Natural killer cell (primary cell): ENCODE results near the gene STEAP1B. TPM values are rescaled to one million over a fixed set of nuclear protein-coding genes. Genes with fewer than 3 reads are reported as not detected.
"Not testable (repeated sequence)": the region's sequence is repeated elsewhere in the genome, so short reads cannot be mapped to it uniquely, and the experiment has no call there.

Experiments used
- ATAC-seq, 3 donors: fragments of 150-1000 bp in 2 of 3; fragments of 200-7000 bp in 1 of 3; cut with Tn5 transposase; 1 replicate in 1 of 3; 2 replicates in 2 of 3; pipeline ENCODE4 v1.10.0; 2021; ENCODE audit warnings: mild to moderate bottlenecking in 2 of 3, moderate library complexity in 2 of 3
- DNase-seq, 2 donors: peaks; one replicate each; pipeline versions ENCODE4 v3.0.0 to v3.0.0-alpha.2; 2013 to 2021; ENCODE audit warnings: mixed read lengths in 1 of 2
- H3K27ac ChIP-seq: one replicate; pipeline ENCODE4 v1.5.1; 2013; ENCODE audit warnings: mild to moderate bottlenecking, low read length
- H3K27me3 ChIP-seq: one replicate; pipeline ENCODE4 v1.6.1; 2013; ENCODE audit warnings: low read length; ENCODE audit not compliant: control insufficient read depth, insufficient read depth
- H3K36me3 ChIP-seq: one replicate; pipeline ENCODE4 v1.6.1; 2013; ENCODE audit warnings: low read length; ENCODE audit not compliant: control insufficient read depth, insufficient read depth
- H3K4me1 ChIP-seq: one replicate; pipeline ENCODE4 v1.6.1; 2013; ENCODE audit warnings: low read length; ENCODE audit not compliant: control insufficient read depth, insufficient read depth
- H3K4me3 ChIP-seq: one replicate; pipeline ENCODE4 v1.5.1; 2013; ENCODE audit warnings: low read length
- H3K9me3 ChIP-seq: one replicate; pipeline ENCODE4 v1.6.1; 2013; ENCODE audit warnings: low read length; ENCODE audit not compliant: control insufficient read depth, insufficient read depth
- H3K27ac Mint-ChIP-seq, 2 donors: one replicate each; pipeline ENCODE4 v1.8.0; 2022; ENCODE audit warnings: mild to moderate bottlenecking in 2 of 2, mixed read lengths in 2 of 2, moderate library complexity in 1 of 2
- H3K27me3 Mint-ChIP-seq, 2 donors: one replicate each; pipeline ENCODE4 v1.8.0; 2022; ENCODE audit warnings: low read depth in 2 of 2, mixed read lengths in 2 of 2
- H3K36me3 Mint-ChIP-seq: one replicate; pipeline ENCODE4 v1.8.0; 2022; ENCODE audit warnings: mixed read lengths
- H3K4me1 Mint-ChIP-seq, 2 donors: one replicate each; pipeline ENCODE4 v1.8.0; 2022; ENCODE audit warnings: mixed read lengths in 2 of 2
- H3K4me3 Mint-ChIP-seq: one replicate; pipeline ENCODE4 v1.8.0; 2022; ENCODE audit warnings: mild to moderate bottlenecking, moderate library complexity, mixed read lengths
- H3K9me3 Mint-ChIP-seq, 2 donors: one replicate each; pipeline ENCODE4 v1.8.0; 2022; ENCODE audit warnings: mixed read lengths in 2 of 2
- CTCF ChIP-seq: fragments of 200-600 bp; IDR thresholded peaks from one replicate; pipeline ENCODE4 v1.8.0; 2022; ENCODE audit warnings: antibody characterized with exemption
- WGBS: methylation state at CpG from one replicate; pipeline ENCODE4 v1.1.7; 2013; ENCODE audit warnings: missing lambda C conversion rate; ENCODE audit not compliant: insufficient coverage; 5-methylcytosine and 5-hydroxymethylcytosine counted together
- intact Hi-C: fragments of 100-400 bp; cut with micrococcal nuclease; formaldehyde crosslinking; loops from one replicate; pipeline ENCODE4 v1.14.2; 2022
- total RNA-seq, 4 donors: library from RNA; stranded (reverse); fragments of 120-200 nt in 1 of 4; gene quantifications; one replicate each; pipeline versions ENCODE4 v1.2.3 to v1.2.4, GENCODE V29; 2013 to 2022

The STEAP1B gene
- total RNA-seq, 3 donors from 2014 or later (not counting 1 experiment from before 2014, with no cell fraction given): 0.31 TPM; not detected in 2

GRCh38 chr7:22542669-22543068, 42.7 kb upstream of the STEAP1B start:
- Mint-ChIP-seq H3K27me3 (peaks cover 12 to 30% of the 10 kb centered on the region in 2 donors), H3K4me1 (no peaks in the 10 kb centered on the region), H3K9me3 (no peaks in the 10 kb centered on the region), H3K27ac (no peak overlapping the region), H3K36me3 (no peaks in the 10 kb centered on the region), H3K4me3 (no peak overlapping the region)
- DNase-seq: no peak
- no peak overlapping the region for H3K27ac ChIP-seq
- intact Hi-C loops: no loop called here
- WGBS: 77% methylated on average over 5 of the region's 5 CpGs
- no peaks in the 10 kb centered on the region for H3K36me3 ChIP-seq
- H3K4me3 ChIP-seq: no peak overlapping the region
- TF ChIP-seq CTCF: no peak
- no peak for ATAC-seq
- H3K4me1 ChIP-seq: no peaks in the 10 kb centered on the region
- no peaks in the 10 kb centered on the region for H3K9me3 ChIP-seq
- H3K27me3 ChIP-seq: peaks cover 3% of the 10 kb centered on the region

GRCh38 chr7:22542254-22542653, 42.3 kb upstream of the STEAP1B start:
- ATAC-seq: no peak
- DNase-seq: no peak
- H3K27me3 ChIP-seq: no peaks in the 10 kb centered on the region
- Mint-ChIP-seq H3K36me3 (no peaks in the 10 kb centered on the region), H3K4me1 (no peaks in the 10 kb centered on the region), H3K9me3 (no peaks in the 10 kb centered on the region), H3K4me3 (no peak overlapping the region), H3K27me3 (peaks cover 12 to 27% of the 10 kb centered on the region in 2 donors), H3K27ac (no peak overlapping the region)
- no peaks in the 10 kb centered on the region for H3K9me3 ChIP-seq
- WGBS: 83% methylated on average over 3 of the region's 5 CpGs
- no peak overlapping the region for H3K27ac ChIP-seq
- H3K4me3 ChIP-seq: no peak overlapping the region
- no peaks in the 10 kb centered on the region for H3K36me3 ChIP-seq
- intact Hi-C loops: no loop called here
- H3K4me1 ChIP-seq: no peaks in the 10 kb centered on the region
- no peak for TF ChIP-seq CTCF

- WGBS: 93% methylated on average over 6 of the region's 6 CpGs
- ATAC-seq: no peak
- no peak for TF ChIP-seq CTCF
These were observed 41.8 kb upstream of the STEAP1B start for GRCh38 chr7:22541789-22542188.

GRCh38 chr7:22528537-22528936, 28.5 kb upstream of the STEAP1B start:
- H3K4me1 ChIP-seq, H3K27ac ChIP-seq, H3K9me3 Mint-ChIP-seq, H3K27ac Mint-ChIP-seq, H3K36me3 Mint-ChIP-seq, H3K27me3 ChIP-seq, H3K9me3 ChIP-seq, DNase-seq, intact Hi-C loops, H3K4me1 Mint-ChIP-seq, H3K36me3 ChIP-seq, H3K4me3 ChIP-seq, ATAC-seq, H3K4me3 Mint-ChIP-seq: not testable (repeated sequence)
- H3K27me3 Mint-ChIP-seq: peaks cover 11 to 17% of the 10 kb centered on the region in 2 donors
- WGBS: no CpG with 5 or more reads among the region's 14 CpGs

More at GRCh38 chr7:22541789-22542188, 41.8 kb upstream of the STEAP1B start:
- H3K27me3 ChIP-seq: no peaks in the 10 kb centered on the region
- H3K9me3 ChIP-seq: no peaks in the 10 kb centered on the region
- H3K36me3 Mint-ChIP-seq: no peaks in the 10 kb centered on the region
- no peak overlapping the region for H3K4me3 ChIP-seq
- H3K4me1 ChIP-seq: no peaks in the 10 kb centered on the region
- no peaks in the 10 kb centered on the region for H3K4me1 Mint-ChIP-seq
- peaks cover 8 to 23% of the 10 kb centered on the region in 2 donors for H3K27me3 Mint-ChIP-seq
- no peak overlapping the region for H3K27ac ChIP-seq
- no peak for DNase-seq
- intact Hi-C loops: no loop called here
- H3K27ac Mint-ChIP-seq: no peak overlapping the region
- H3K36me3 ChIP-seq: no peaks in the 10 kb centered on the region
- H3K4me3 Mint-ChIP-seq: no peak overlapping the region
- no peaks in the 10 kb centered on the region for H3K9me3 Mint-ChIP-seq

GRCh38 chr7:22524353-22524947, 24.5 kb upstream of the STEAP1B start:
- H3K4me1 ChIP-seq, H3K9me3 Mint-ChIP-seq, H3K4me3 ChIP-seq, H3K27ac ChIP-seq, H3K4me3 Mint-ChIP-seq, intact Hi-C loops, H3K36me3 ChIP-seq, H3K27me3 ChIP-seq, DNase-seq, H3K27ac Mint-ChIP-seq, H3K9me3 ChIP-seq, H3K36me3 Mint-ChIP-seq, H3K4me1 Mint-ChIP-seq: not testable (repeated sequence)
- peak in 1 of 3 donors; percentile 32 for ATAC-seq
- WGBS: 27% methylated on average over 4 of the region's 5 CpGs
- peaks cover 22 to 30% of the 10 kb centered on the region in 2 donors for H3K27me3 Mint-ChIP-seq
